ENCODE measurements around the gene BMPR1A. TPM values are rescaled to one million over a fixed set of nuclear protein-coding genes. Genes with fewer than 3 reads are reported as not detected.
A peak's percentile ranks its signal among the peaks of the same experiment; 100 is the strongest.

The BMPR1A gene
- total and polyA plus RNA-seq, 10 of the 15 experiments (the other 5 are each of a cell fraction or from before 2014, with no cell fraction given) = 2.3 to 22.7 (median 13.1) TPM

- no peak overlapping the region for H3K9ac ChIP-seq (ENCODE audit: control insufficient read depth, insufficient read depth, low read length)
- SMC1A ChIA-PET (ENCODE audit: uncharacterized antibody, unreplicated experiment) = interaction anchor here (1.0 to 2.5 kb wide), 4 partner anchors 12 to 20 kb away, joined by 4 to 6 read pairs (median 5); no protein-coding TSS in a partner anchor
- FAIRE-seq = no peak
These were observed 2.6 kb upstream of the BMPR1A start for GRCh38 chr10:86753638-86754434.

More at GRCh38 chr10:86753638-86754434, 2.6 kb upstream of the BMPR1A start:
- no peak for DNase-seq (ENCODE audit: low read depth, low spot score)
- Histone ChIP-seq H3K4me3 (no peak overlapping the region), H3K4me2 (ENCODE audit: control insufficient read depth, insufficient read depth) (peak overlapping the region; percentile 51), H3K27me3 (replicated peaks in 1 of 2; ENCODE audit: control insufficient read depth in 2 of 2, insufficient read depth in 2 of 2, low read length in 1 of 2) (no peaks in the 10 kb centered on the region), H3K4me1 (ENCODE audit: control insufficient read depth, insufficient read depth, low read length) (peaks cover 19% of the 10 kb centered on the region), H2AFZ (ENCODE audit: control insufficient read depth, low read depth, low read length) (no peak overlapping the region), H3K27ac (ENCODE audit: control insufficient read depth, insufficient read depth) (no peak overlapping the region), H4K20me1 (ENCODE audit: control insufficient read depth, insufficient read depth) (no peaks in the 10 kb centered on the region), H3K9me3 (replicated peaks; ENCODE audit: control insufficient read depth, insufficient read depth, low read length) (no peaks in the 10 kb centered on the region), H3K36me3 (ENCODE audit: control insufficient read depth in 2 of 2, insufficient read depth in 2 of 2, low read length in 1 of 2) (no peaks in the 10 kb centered on the region), H3K79me2 (ENCODE audit: control insufficient read depth, insufficient read depth, low read length) (peaks cover 26% of the 10 kb centered on the region)
- 82% methylated on average over 12 of the region's 12 CpGs for WGBS (ENCODE audit: insufficient coverage, insufficient replicate concordance, low lambda C conversion rate, missing lambda C conversion rate)
- ATAC-seq = no peak
- ChIA-PET RAD21 (ENCODE audit: unreplicated experiment) (no interaction called here), POLR2A (interaction anchor here (0.6 to 1.2 kb wide), 4 partner anchors 16 to 82 kb away, joined by 3 to 6 read pairs (median 4); no protein-coding TSS in a partner anchor), CTCF (interaction anchor here (1.2 kb wide), 1 partner anchor 146 kb away, joined by 4 read pairs; no protein-coding TSS in a partner anchor)
- intact Hi-C loops (cut with micrococcal nuclease; ENCODE audit: unreplicated experiment) = no loop called here
- in situ Hi-C loops (cut with MboI) = no loop called here
- TF ChIP-seq ZNF274 (IDR thresholded peaks at IDR 0.05; ENCODE audit: insufficient read depth, insufficient read length) = no peak
- TF ChIP-seq HDGF (IDR thresholded peaks at IDR 0.05) = no peak
- TF ChIP-seq SIN3A (IDR thresholded peaks at IDR 0.05; ENCODE audit: low read depth, low read length) = no peak
- TF ChIP-seq IRF5 (IDR thresholded peaks at IDR 0.05; ENCODE audit: borderline replicate concordance) = no peak
- no peak for TF ChIP-seq RAD51 (IDR thresholded peaks at IDR 0.05)
- TF ChIP-seq RUNX3 (IDR thresholded peaks at IDR 0.05; ENCODE audit: low read length) = no peak
- no peak for TF ChIP-seq NFIC (IDR thresholded peaks at IDR 0.05; ENCODE audit: low read depth, low read length)
- no peak for TF ChIP-seq SMC3 (IDR thresholded peaks at IDR 0.05; ENCODE audit: borderline replicate concordance, low read length)
- no peak for TF ChIP-seq ZBTB40 (IDR thresholded peaks at IDR 0.05; ENCODE audit: borderline replicate concordance)
- no peak for TF ChIP-seq CBX5 (IDR thresholded peaks at IDR 0.05; ENCODE audit: low read depth)
- no peak for TF ChIP-seq BRCA1 (IDR thresholded peaks at IDR 0.05; ENCODE audit: low read depth, low read length)
- no peak for TF ChIP-seq ASH2L (IDR thresholded peaks at IDR 0.05; ENCODE audit: borderline replicate concordance, low read depth)
- no peak for TF ChIP-seq TCF7 (IDR thresholded peaks at IDR 0.05; ENCODE audit: borderline replicate concordance)
- no TSS peak for BruUV-seq (replicated peaks)

Measured in GM12878 (cell line).